ENCODE results near the gene RAB4A. TPM values are rescaled to one million over a fixed set of nuclear protein-coding genes. Genes with fewer than 3 reads are reported as not detected.

The RAB4A gene
- total and polyA plus RNA-seq, 2 of the 13 experiments (the other 11 are each of a cell fraction or from before 2014, with no cell fraction given): 56.0 to 80.1 TPM

DNA sequence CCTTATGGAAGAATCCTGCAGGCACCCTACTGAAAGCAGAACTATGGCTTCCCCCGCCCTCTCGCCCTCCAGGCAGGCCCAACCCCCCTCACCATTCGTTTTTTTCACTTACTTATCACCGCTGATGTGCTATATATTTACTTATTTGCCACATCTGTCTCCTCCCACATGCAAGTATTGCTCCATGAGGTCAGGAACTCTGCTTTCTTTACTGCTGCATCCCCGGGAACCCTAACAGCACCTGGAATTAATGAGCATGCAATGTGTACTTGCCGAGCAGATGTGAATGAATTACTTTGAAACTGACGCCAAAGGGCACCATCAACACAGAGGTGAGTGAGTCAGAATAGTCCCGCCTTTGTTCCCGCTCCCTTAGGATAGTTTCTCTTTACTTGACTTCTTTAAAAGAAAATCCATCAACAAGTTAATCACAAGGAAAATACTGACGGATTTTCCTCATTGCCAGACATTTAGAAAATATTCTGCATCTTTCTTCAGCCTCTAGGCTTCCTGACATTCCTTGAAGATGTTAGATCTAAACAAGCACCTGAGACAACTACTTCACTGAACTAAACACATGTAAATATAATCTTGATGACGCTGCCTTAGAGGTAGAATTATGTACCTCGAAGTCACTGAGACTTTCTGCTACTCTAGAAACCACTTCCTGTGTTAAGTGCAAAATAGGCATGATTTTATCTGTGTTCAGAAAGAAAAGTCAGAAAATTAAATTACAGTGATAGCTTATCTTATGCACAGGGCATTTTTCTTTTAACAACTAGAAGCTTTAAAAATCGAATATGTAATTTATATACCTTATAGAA lies 17.5 kb upstream of the RAB4A start (continued):
- TF ChIP-seq, protein P1, sequence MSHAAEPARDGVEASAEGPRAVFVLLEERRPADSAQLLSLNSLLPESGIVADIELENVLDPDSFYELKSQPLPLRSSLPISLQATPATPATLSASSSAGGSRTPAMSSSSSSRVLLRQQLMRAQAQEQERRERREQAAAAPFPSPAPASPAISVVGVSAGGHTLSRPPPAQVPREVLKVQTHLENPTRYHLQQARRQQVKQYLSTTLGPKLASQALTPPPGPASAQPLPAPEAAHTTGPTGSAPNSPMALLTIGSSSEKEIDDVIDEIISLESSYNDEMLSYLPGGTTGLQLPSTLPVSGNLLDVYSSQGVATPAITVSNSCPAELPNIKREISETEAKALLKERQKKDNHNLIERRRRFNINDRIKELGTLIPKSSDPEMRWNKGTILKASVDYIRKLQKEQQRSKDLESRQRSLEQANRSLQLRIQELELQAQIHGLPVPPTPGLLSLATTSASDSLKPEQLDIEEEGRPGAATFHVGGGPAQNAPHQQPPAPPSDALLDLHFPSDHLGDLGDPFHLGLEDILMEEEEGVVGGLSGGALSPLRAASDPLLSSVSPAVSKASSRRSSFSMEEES (CRISPR knock-in tag; IDR thresholded peaks at IDR 0.05): no peak
- no peak for TF ChIP-seq ZNF17 (CRISPR knock-in tag; IDR thresholded peaks at IDR 0.05)
- TF ChIP-seq NCOA5 (CRISPR knock-in tag; IDR thresholded peaks at IDR 0.05): no peak
- TF ChIP-seq, protein P2, sequence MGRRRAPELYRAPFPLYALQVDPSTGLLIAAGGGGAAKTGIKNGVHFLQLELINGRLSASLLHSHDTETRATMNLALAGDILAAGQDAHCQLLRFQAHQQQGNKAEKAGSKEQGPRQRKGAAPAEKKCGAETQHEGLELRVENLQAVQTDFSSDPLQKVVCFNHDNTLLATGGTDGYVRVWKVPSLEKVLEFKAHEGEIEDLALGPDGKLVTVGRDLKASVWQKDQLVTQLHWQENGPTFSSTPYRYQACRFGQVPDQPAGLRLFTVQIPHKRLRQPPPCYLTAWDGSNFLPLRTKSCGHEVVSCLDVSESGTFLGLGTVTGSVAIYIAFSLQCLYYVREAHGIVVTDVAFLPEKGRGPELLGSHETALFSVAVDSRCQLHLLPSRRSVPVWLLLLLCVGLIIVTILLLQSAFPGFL (CRISPR knock-in tag; IDR thresholded peaks at IDR 0.05): no peak
- TF ChIP-seq PHF8 (CRISPR knock-in tag; IDR thresholded peaks at IDR 0.05): no peak
- TF ChIP-seq, protein P3, sequence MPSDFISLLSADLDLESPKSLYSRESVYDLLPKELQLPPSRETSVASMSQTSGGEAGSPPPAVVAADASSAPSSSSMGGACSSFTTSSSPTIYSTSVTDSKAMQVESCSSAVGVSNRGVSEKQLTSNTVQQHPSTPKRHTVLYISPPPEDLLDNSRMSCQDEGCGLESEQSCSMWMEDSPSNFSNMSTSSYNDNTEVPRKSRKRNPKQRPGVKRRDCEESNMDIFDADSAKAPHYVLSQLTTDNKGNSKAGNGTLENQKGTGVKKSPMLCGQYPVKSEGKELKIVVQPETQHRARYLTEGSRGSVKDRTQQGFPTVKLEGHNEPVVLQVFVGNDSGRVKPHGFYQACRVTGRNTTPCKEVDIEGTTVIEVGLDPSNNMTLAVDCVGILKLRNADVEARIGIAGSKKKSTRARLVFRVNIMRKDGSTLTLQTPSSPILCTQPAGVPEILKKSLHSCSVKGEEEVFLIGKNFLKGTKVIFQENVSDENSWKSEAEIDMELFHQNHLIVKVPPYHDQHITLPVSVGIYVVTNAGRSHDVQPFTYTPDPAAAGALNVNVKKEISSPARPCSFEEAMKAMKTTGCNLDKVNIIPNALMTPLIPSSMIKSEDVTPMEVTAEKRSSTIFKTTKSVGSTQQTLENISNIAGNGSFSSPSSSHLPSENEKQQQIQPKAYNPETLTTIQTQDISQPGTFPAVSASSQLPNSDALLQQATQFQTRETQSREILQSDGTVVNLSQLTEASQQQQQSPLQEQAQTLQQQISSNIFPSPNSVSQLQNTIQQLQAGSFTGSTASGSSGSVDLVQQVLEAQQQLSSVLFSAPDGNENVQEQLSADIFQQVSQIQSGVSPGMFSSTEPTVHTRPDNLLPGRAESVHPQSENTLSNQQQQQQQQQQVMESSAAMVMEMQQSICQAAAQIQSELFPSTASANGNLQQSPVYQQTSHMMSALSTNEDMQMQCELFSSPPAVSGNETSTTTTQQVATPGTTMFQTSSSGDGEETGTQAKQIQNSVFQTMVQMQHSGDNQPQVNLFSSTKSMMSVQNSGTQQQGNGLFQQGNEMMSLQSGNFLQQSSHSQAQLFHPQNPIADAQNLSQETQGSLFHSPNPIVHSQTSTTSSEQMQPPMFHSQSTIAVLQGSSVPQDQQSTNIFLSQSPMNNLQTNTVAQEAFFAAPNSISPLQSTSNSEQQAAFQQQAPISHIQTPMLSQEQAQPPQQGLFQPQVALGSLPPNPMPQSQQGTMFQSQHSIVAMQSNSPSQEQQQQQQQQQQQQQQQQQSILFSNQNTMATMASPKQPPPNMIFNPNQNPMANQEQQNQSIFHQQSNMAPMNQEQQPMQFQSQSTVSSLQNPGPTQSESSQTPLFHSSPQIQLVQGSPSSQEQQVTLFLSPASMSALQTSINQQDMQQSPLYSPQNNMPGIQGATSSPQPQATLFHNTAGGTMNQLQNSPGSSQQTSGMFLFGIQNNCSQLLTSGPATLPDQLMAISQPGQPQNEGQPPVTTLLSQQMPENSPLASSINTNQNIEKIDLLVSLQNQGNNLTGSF (CRISPR knock-in tag; IDR thresholded peaks at IDR 0.05): no peak
- TF ChIP-seq, protein P4, sequence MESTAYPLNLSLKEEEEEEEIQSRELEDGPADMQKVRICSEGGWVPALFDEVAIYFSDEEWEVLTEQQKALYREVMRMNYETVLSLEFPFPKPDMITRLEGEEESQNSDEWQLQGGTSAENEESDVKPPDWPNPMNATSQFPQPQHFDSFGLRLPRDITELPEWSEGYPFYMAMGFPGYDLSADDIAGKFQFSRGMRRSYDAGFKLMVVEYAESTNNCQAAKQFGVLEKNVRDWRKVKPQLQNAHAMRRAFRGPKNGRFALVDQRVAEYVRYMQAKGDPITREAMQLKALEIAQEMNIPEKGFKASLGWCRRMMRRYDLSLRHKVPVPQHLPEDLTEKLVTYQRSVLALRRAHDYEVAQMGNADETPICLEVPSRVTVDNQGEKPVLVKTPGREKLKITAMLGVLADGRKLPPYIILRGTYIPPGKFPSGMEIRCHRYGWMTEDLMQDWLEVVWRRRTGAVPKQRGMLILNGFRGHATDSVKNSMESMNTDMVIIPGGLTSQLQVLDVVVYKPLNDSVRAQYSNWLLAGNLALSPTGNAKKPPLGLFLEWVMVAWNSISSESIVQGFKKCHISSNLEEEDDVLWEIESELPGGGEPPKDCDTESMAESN (CRISPR knock-in tag; conservative IDR thresholded peaks at IDR 0.05): no peak
- TF ChIP-seq, protein P5, sequence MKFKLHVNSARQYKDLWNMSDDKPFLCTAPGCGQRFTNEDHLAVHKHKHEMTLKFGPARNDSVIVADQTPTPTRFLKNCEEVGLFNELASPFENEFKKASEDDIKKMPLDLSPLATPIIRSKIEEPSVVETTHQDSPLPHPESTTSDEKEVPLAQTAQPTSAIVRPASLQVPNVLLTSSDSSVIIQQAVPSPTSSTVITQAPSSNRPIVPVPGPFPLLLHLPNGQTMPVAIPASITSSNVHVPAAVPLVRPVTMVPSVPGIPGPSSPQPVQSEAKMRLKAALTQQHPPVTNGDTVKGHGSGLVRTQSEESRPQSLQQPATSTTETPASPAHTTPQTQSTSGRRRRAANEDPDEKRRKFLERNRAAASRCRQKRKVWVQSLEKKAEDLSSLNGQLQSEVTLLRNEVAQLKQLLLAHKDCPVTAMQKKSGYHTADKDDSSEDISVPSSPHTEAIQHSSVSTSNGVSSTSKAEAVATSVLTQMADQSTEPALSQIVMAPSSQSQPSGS (CRISPR knock-in tag; IDR thresholded peaks at IDR 0.05): no peak
- TF ChIP-seq RFXAP (CRISPR knock-in tag; IDR thresholded peaks at IDR 0.05; ENCODE audit: borderline replicate concordance): no peak
- no peak for TF ChIP-seq ELF3 (CRISPR knock-in tag; IDR thresholded peaks at IDR 0.05)
- TF ChIP-seq SSRP1 (CRISPR knock-in tag; IDR thresholded peaks at IDR 0.05): no peak
- no peak for TF ChIP-seq ZNF557 (CRISPR knock-in tag; IDR thresholded peaks at IDR 0.05)
- TF ChIP-seq SIN3A (IDR thresholded peaks at IDR 0.05; ENCODE audit: borderline replicate concordance, low read depth, low read length): peak; percentile 44; the same call in 1 of the 2 replicates
- TF ChIP-seq ZNF12 (CRISPR knock-in tag; IDR thresholded peaks at IDR 0.05): no peak
- TF ChIP-seq, protein P6, sequence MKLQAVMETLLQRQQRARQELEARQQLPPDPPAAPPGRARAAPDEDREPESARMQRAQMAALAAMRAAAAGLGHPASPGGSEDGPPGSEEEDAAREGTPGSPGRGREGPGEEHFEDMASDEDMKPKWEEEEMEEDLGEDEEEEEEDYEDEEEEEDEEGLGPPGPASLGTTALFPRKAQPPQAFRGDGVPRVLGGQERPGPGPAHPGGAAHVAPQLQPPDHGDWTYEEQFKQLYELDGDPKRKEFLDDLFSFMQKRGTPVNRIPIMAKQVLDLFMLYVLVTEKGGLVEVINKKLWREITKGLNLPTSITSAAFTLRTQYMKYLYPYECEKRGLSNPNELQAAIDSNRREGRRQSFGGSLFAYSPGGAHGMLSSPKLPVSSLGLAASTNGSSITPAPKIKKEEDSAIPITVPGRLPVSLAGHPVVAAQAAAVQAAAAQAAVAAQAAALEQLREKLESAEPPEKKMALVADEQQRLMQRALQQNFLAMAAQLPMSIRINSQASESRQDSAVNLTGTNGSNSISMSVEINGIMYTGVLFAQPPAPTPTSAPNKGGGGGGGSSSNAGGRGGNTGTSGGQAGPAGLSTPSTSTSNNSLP (IDR thresholded peaks at IDR 0.05; ENCODE audit: low read depth, low read length): peak; percentile 37; the same call in 1 of the 2 replicates
- TF ChIP-seq ZFP37 (CRISPR knock-in tag; IDR thresholded peaks at IDR 0.05; ENCODE audit: borderline replicate concordance): no peak
- TF ChIP-seq ZKSCAN1 (IDR thresholded peaks at IDR 0.05; ENCODE audit: low read length): no peak

Data from HepG2 (cell line).